Transverse colon (tissue), 4 donors: ENCODE data around the gene P2RY2.

Source experiments
- EP300 ChIP-seq: sonication (generic); formaldehyde crosslinking; IDR thresholded peaks from one replicate; pipeline ENCODE4 v1.6.1; 2017; ENCODE audit warnings: antibody characterized with exemption, low read depth
- POLR2A ChIP-seq: fragments of 450-650 bp; IDR thresholded peaks from one replicate; pipeline ENCODE4 v1.6.1; 2016; ENCODE audit warnings: antibody characterized with exemption, mild to moderate bottlenecking, moderate library complexity
- POLR2AphosphoS5 ChIP-seq, 3 donors: sonication (generic); formaldehyde crosslinking; IDR thresholded peaks; one replicate each; pipeline ENCODE4 v1.6.1; 2016; ENCODE audit warnings: antibody characterized with exemption in 3 of 3
- TF ChIP-seq, protein P1 (sequence below), 5 experiments: fragments of 200-600 bp in 3 of 5; fragments of 450-650 bp in 2 of 5; sonication (generic) in 3 of 5; IDR thresholded peaks; 1 replicate in 2 of 5; 2 replicates in 3 of 5; pipeline ENCODE4 v1.5.1; 2016 to 2017; ENCODE audit warnings: antibody characterized with exemption in 5 of 5, inconsistent platforms in 3 of 5, mild to moderate bottlenecking in 2 of 5, moderate library complexity in 1 of 5

DNA sequence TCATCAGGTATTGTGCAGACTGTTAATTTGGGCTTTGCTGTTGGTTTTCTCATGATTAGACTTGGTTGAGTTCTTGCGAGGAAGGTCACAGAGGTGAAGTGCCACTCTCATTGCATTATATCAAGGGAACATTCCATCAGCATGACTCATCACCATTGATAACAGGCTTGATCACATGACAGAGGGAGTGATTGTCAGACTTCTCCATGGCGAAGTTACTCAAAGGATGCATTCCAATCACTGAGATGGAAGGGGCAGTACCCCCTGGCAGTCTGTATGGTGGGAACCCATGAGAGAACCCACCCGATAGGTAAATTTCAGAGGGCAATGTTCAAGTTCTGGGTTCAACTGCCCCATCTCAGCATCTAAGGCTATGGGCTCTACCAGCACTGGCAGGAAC, 19.4 kb upstream of the P2RY2 start:
- TF ChIP-seq, protein P1, sequence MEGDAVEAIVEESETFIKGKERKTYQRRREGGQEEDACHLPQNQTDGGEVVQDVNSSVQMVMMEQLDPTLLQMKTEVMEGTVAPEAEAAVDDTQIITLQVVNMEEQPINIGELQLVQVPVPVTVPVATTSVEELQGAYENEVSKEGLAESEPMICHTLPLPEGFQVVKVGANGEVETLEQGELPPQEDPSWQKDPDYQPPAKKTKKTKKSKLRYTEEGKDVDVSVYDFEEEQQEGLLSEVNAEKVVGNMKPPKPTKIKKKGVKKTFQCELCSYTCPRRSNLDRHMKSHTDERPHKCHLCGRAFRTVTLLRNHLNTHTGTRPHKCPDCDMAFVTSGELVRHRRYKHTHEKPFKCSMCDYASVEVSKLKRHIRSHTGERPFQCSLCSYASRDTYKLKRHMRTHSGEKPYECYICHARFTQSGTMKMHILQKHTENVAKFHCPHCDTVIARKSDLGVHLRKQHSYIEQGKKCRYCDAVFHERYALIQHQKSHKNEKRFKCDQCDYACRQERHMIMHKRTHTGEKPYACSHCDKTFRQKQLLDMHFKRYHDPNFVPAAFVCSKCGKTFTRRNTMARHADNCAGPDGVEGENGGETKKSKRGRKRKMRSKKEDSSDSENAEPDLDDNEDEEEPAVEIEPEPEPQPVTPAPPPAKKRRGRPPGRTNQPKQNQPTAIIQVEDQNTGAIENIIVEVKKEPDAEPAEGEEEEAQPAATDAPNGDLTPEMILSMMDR (IDR thresholded peaks at IDR 0.05) = no peak
- TF ChIP-seq POLR2A = no peak
- TF ChIP-seq EP300 = no peak
- TF ChIP-seq POLR2AphosphoS5 (IDR thresholded peaks at IDR 0.05) = no peak
